Endothelial cell of umbilical vein (primary cell): ENCODE measurements around the gene LAMC3. TPM values are rescaled to one million over a fixed set of nuclear protein-coding genes. Genes with fewer than 3 reads are reported as not detected.

Source experiments
- BruUV-seq: library from RNA; stranded (reverse); fragments of 400-500 nt; replicated peaks from 2 replicates; lab custom pipeline; 2021; lab: Mats Ljungman, UMichigan
- CTCF ChIA-PET: fragments of 300-600, 350-600 bp; sonication (Branson Sonifier 250); formaldehyde crosslinking; loops from one replicate; lab custom pipeline; 2021; ENCODE audit warnings: antibody characterized with exemption, inconsistent platforms; lab: Charles Lee
- POLR2A ChIA-PET: fragments of 300-600, 350-600 bp; sonication (Branson Sonifier 250); formaldehyde crosslinking; loops from one replicate; lab custom pipeline; 2021; ENCODE audit warnings: antibody characterized with exemption, inconsistent platforms; lab: Charles Lee
- DNase-seq: peaks from one replicate; pipeline ENCODE4 v3.0.0-alpha.2; 2011; ENCODE audit warnings: low read depth, low spot score
- FAIRE-seq: peaks from 2 replicates; lab custom pipeline; 2011; peaks lifted over from hg19 to GRCh38; lab: Jason Lieb, UNC
- H2AFZ ChIP-seq: 2 replicates; pipeline ENCODE4 v1.6.0; 2012; ENCODE audit warnings: low read depth, low read length, control low read depth, inconsistent platforms
- H3K27ac ChIP-seq: 2 replicates; pipeline ENCODE4 v1.5.1; 2011; ENCODE audit warnings: low read depth, mild to moderate bottlenecking, control low read depth, low read length, moderate library complexity; ENCODE audit not compliant: insufficient read depth
- H3K27me3 ChIP-seq, 2 experiments: 2 replicates each; pipeline versions ENCODE4 v1.6.0 to v1.6.1; 2011; ENCODE audit warnings: low read length in 2 of 2, mixed read lengths in 1 of 2; ENCODE audit not compliant: control insufficient read depth in 2 of 2, insufficient read depth in 2 of 2
- H3K36me3 ChIP-seq, 2 experiments: 2 replicates in 1 of 2; 3 replicates in 1 of 2; pipeline ENCODE4 v1.5.1; 2011; ENCODE audit warnings: low read length in 2 of 2, mild to moderate bottlenecking in 1 of 2, moderate library complexity in 1 of 2; ENCODE audit not compliant: control insufficient read depth in 2 of 2, insufficient read depth in 2 of 2; ENCODE audit errors: extremely low read depth in 1 of 2
- H3K4me1 ChIP-seq: 3 replicates; pipeline ENCODE4 v1.5.1; 2011; ENCODE audit warnings: mild to moderate bottlenecking, low read length; ENCODE audit not compliant: control insufficient read depth, insufficient read depth; ENCODE audit errors: extremely low read depth
- H3K4me2 ChIP-seq: 2 replicates; pipeline ENCODE4 v1.6.1; 2011; ENCODE audit warnings: low read length, control low read depth, mixed read lengths; ENCODE audit not compliant: insufficient read depth
- H3K4me3 ChIP-seq, 3 experiments: fragments of 200-600 bp in 1 of 3; sonication (generic), shearing (Covaris generic) in 1 of 3; replicated peaks in 1 of 3; 2 replicates each; pipeline ENCODE4 v1.5.1; 2011 to 2016; ENCODE audit warnings: control low read depth in 3 of 3, low read length in 3 of 3, mild to moderate bottlenecking in 2 of 3, inconsistent platforms in 1 of 3, low read depth in 1 of 3, moderate library complexity in 1 of 3; ENCODE audit not compliant: insufficient read depth in 1 of 3
- H3K79me2 ChIP-seq: 2 replicates; pipeline ENCODE4 v1.6.0; 2012; ENCODE audit warnings: low read length, inconsistent platforms; ENCODE audit not compliant: control insufficient read depth, insufficient read depth
- H3K9ac ChIP-seq: replicated peaks from 2 replicates; pipeline ENCODE3; 2011; ENCODE audit warnings: low read length, control low read depth; ENCODE audit not compliant: insufficient read depth; ENCODE audit errors: extremely low read depth
- H3K9me1 ChIP-seq: replicated peaks from 3 replicates; pipeline ENCODE4 v1.6.0; 2011; ENCODE audit warnings: mild to moderate bottlenecking, low read length; ENCODE audit not compliant: control insufficient read depth, insufficient read depth; ENCODE audit errors: extremely low read depth
- H3K9me3 ChIP-seq: replicated peaks from 2 replicates; pipeline ENCODE4 v1.5.1; 2012; ENCODE audit warnings: low read length, inconsistent platforms; ENCODE audit not compliant: control insufficient read depth, insufficient read depth
- H4K20me1 ChIP-seq: replicated peaks from 2 replicates; pipeline ENCODE3; 2011; ENCODE audit warnings: mild to moderate bottlenecking, low read length; ENCODE audit not compliant: control insufficient read depth, insufficient read depth; ENCODE audit errors: extremely low read depth
- EZH2 ChIP-seq: IDR thresholded peaks from 2 replicates; pipeline ENCODE4 v1.6.1; 2012; ENCODE audit warnings: borderline replicate concordance, low read depth, mild to moderate bottlenecking, moderate library complexity, low read length, inconsistent platforms; ENCODE audit not compliant: severe bottlenecking
- GATA2 ChIP-seq: IDR thresholded peaks from 2 replicates; pipeline ENCODE4 v1.7.0; 2011; ENCODE audit warnings: low read depth, mild to moderate bottlenecking, moderate library complexity, mixed read lengths, low read length; ENCODE audit not compliant: insufficient read length, insufficient read depth
- JUN ChIP-seq: IDR thresholded peaks from 2 replicates; pipeline ENCODE4 v1.6.1; 2011; ENCODE audit warnings: borderline replicate concordance, low read depth; ENCODE audit not compliant: insufficient read length, insufficient read depth
- MYC ChIP-seq: IDR thresholded peaks from one replicate; pipeline ENCODE4 v1.6.1; 2011; ENCODE audit warnings: mild to moderate bottlenecking, low read depth, low read length
- POLR2A ChIP-seq: IDR thresholded peaks from 2 replicates; pipeline ENCODE4 v1.6.1; 2012; ENCODE audit warnings: low read depth, mild to moderate bottlenecking, control low read depth, low read length
- POLR2AphosphoS5 ChIP-seq: IDR thresholded peaks from 2 replicates; pipeline ENCODE4 v1.6.1; 2012; ENCODE audit warnings: low read depth, mild to moderate bottlenecking, control low read depth, low read length, moderate library complexity; ENCODE audit not compliant: insufficient read depth
- dilution Hi-C: fragments of 300-500 bp; cut with MboI; formaldehyde crosslinking; loops from one replicate; pipeline ENCODE4 v1.15.0; 2019; ENCODE audit warnings: low sequenced_read_pairs; ENCODE audit not compliant: extremely low pct_ligation_motif_present
- intact Hi-C: fragments of 100-400 bp; cut with micrococcal nuclease; formaldehyde crosslinking; loops from one replicate; pipeline ENCODE4 v1.10.0; 2022
- polyA plus RNA-seq, 4 experiments: library from polyadenylated mRNA; depleted of rRNA in 3 of 4; stranded (reverse) in 3 of 4; unstranded in 1 of 4; fragments of >200 nt; gene quantifications; 2 replicates each; pipeline versions ENCODE4 v1.2.1 to v1.2.3, GENCODE V29; 2011 to 2012; ENCODE audit warnings: missing spikeins in 1 of 4
- total RNA-seq: library from RNA; stranded (reverse); gene quantifications from 2 replicates; pipeline ENCODE4 v1.2.3, GENCODE V29; 2021
- TF ChIP-seq, protein P1 (sequence below), 2 donors: IDR thresholded peaks; 1 replicate in 1 of 2; 2 replicates in 1 of 2; pipeline ENCODE4 v1.5.1; 2011; ENCODE audit warnings: low read length in 2 of 2, mild to moderate bottlenecking in 2 of 2, moderate library complexity in 2 of 2, control low read depth in 1 of 2, inconsistent platforms in 1 of 2, low read depth in 1 of 2; ENCODE audit not compliant: insufficient read depth in 1 of 2; ENCODE audit errors: extremely low read depth in 1 of 2

Gene LAMC3
- total and polyA plus RNA-seq, 2 donors (not counting 3 experiments of a cell fraction or from before 2014, with no cell fraction given): 0.18 to 0.38 TPM

- Histone ChIP-seq H3K4me2 (no peak overlapping the region), H3K36me3 (no peaks in the 10 kb centered on the region), H3K9me3 (no peaks in the 10 kb centered on the region), H3K27me3 (peaks cover 8 to 11% of the 10 kb centered on the region in 2 experiments), H4K20me1 (no peaks in the 10 kb centered on the region), H2AFZ (no peak overlapping the region), H3K27ac (no peak overlapping the region), H3K79me2 (no peaks in the 10 kb centered on the region), H3K9me1 (no peaks in the 10 kb centered on the region), H3K9ac (no peak overlapping the region), H3K4me3 (no peak overlapping the region), H3K4me1 (no peaks in the 10 kb centered on the region)
- no TSS peak for BruUV-seq
- TF ChIP-seq POLR2A (no peak), EZH2 (no peak), MYC (no peak), GATA2 (no peak), POLR2AphosphoS5 (no peak), JUN (no peak)
- TF ChIP-seq, protein P1, sequence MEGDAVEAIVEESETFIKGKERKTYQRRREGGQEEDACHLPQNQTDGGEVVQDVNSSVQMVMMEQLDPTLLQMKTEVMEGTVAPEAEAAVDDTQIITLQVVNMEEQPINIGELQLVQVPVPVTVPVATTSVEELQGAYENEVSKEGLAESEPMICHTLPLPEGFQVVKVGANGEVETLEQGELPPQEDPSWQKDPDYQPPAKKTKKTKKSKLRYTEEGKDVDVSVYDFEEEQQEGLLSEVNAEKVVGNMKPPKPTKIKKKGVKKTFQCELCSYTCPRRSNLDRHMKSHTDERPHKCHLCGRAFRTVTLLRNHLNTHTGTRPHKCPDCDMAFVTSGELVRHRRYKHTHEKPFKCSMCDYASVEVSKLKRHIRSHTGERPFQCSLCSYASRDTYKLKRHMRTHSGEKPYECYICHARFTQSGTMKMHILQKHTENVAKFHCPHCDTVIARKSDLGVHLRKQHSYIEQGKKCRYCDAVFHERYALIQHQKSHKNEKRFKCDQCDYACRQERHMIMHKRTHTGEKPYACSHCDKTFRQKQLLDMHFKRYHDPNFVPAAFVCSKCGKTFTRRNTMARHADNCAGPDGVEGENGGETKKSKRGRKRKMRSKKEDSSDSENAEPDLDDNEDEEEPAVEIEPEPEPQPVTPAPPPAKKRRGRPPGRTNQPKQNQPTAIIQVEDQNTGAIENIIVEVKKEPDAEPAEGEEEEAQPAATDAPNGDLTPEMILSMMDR (IDR thresholded peaks at IDR 0.05; ENCODE audit: extremely low read depth in 1 of 2, insufficient read depth in 1 of 2, low read depth in 1 of 2, low read length in 2 of 2): no peak
- intact Hi-C loops: no loop called here
- ChIA-PET POLR2A (no interaction called here), CTCF (interaction anchor here (1.9 to 2.0 kb wide), 2 partner anchors 13 to 27 kb away, joined by 4 to 5 read pairs; no protein-coding TSS in a partner anchor)
- dilution Hi-C loops: no loop called here
- DNase-seq (no peak), FAIRE-seq (no peak)
Observed at GRCh38 chr9:131024978-131025868, 16.2 kb downstream of the LAMC3 start.
